GM19240 (cell line): ENCODE data around the gene ASTL.

Experiments
- DNase-seq: peaks from one replicate; pipeline ENCODE4 v3.0.0; 2011; ENCODE audit warnings: low spot score; ENCODE audit not compliant: insufficient read length

Gene ASTL

GRCh38 chr2:96083989-96084857, 54.1 kb downstream of the ASTL start:
- DNase-seq = no peak

- no peak for DNase-seq
Observed at GRCh38 chr2:96083064-96083939, 55.0 kb downstream of the ASTL start.

GRCh38 chr2:96082211-96083063, 55.9 kb downstream of the ASTL start:
- no peak for DNase-seq

GRCh38 chr2:96081042-96081441, 57.3 kb downstream of the ASTL start:
- no peak for DNase-seq

GRCh38 chr2:96075199-96075771, 63.0 kb downstream of the ASTL start:
- DNase-seq = no peak

GRCh38 chr2:96074156-96074555, 64.1 kb downstream of the ASTL start:
- no peak for DNase-seq

GRCh38 chr2:96073170-96073775, 65.0 kb downstream of the ASTL start:
- DNase-seq = no peak
